CD4-positive, alpha-beta memory T cell (primary cell): ENCODE measurements around the gene ANKRD28. TPM values are rescaled to one million over a fixed set of nuclear protein-coding genes. Genes with fewer than 3 reads are reported as not detected.
"Not testable (repeated sequence)": the region's sequence is repeated elsewhere in the genome, so short reads cannot be mapped to it uniquely, and the experiment has no call there.

Source experiments
- CTCF ChIA-PET: fragments of 350-600 bp; sonication (Branson Sonifier 250); formaldehyde crosslinking; loops from one replicate; lab custom pipeline; 2021; ENCODE audit warnings: inconsistent platforms; ENCODE audit not compliant: partially characterized antibody; lab: Charles Lee
- POLR2A ChIA-PET: fragments of 350-600 bp; sonication (Branson Sonifier 250); formaldehyde crosslinking; loops from one replicate; lab custom pipeline; 2021; ENCODE audit not compliant: partially characterized antibody; lab: Charles Lee
- DNase-seq, 5 donors: peaks; one replicate each; pipeline versions ENCODE4 v3.0.0 to v3.0.0-alpha.2; 2020 to 2022; ENCODE audit warnings: mixed read lengths in 1 of 5
- H3K27ac ChIP-seq: one replicate; pipeline ENCODE4 v1.7.0; 2013; ENCODE audit warnings: low read depth, low read length
- H3K27me3 ChIP-seq: 2 replicates; pipeline ENCODE4 v1.7.0; 2013; ENCODE audit warnings: mild to moderate bottlenecking, low read length, moderate library complexity; ENCODE audit not compliant: insufficient read depth
- H3K36me3 ChIP-seq: 2 replicates; pipeline ENCODE4 v1.7.0; 2013; ENCODE audit warnings: mild to moderate bottlenecking, low read length, moderate library complexity; ENCODE audit not compliant: insufficient read depth
- H3K4me1 ChIP-seq: 2 replicates; pipeline ENCODE4 v1.7.0; 2013; ENCODE audit warnings: mild to moderate bottlenecking, low read length, moderate library complexity; ENCODE audit not compliant: insufficient read depth
- H3K4me3 ChIP-seq, 2 donors: one replicate each; pipeline ENCODE4 v1.7.0; 2013; ENCODE audit warnings: low read length in 2 of 2, mild to moderate bottlenecking in 1 of 2
- H3K9me3 ChIP-seq, 2 donors: one replicate each; pipeline ENCODE4 v1.7.0; 2013; ENCODE audit warnings: low read length in 2 of 2, control low read depth in 1 of 2; ENCODE audit not compliant: control insufficient read depth in 1 of 2
- H3K27ac Mint-ChIP-seq, 7 donors: one replicate each; pipeline ENCODE4 v1.8.0; 2020 to 2021; ENCODE audit warnings: mixed read lengths in 7 of 7, mild to moderate bottlenecking in 6 of 7, inconsistent platforms in 3 of 7, moderate library complexity in 3 of 7
- H3K27me3 Mint-ChIP-seq, 2 donors: one replicate each; pipeline ENCODE4 v1.8.0; 2020 to 2021; ENCODE audit warnings: mixed read lengths in 2 of 2
- H3K36me3 Mint-ChIP-seq, 2 donors: one replicate each; pipeline ENCODE4 v1.8.0; 2020 to 2021; ENCODE audit warnings: mixed read lengths in 2 of 2, inconsistent platforms in 1 of 2, mild to moderate bottlenecking in 1 of 2
- H3K4me1 Mint-ChIP-seq, 4 donors: one replicate each; pipeline ENCODE4 v1.8.0; 2020 to 2021; ENCODE audit warnings: mixed read lengths in 4 of 4, mild to moderate bottlenecking in 1 of 4
- H3K4me3 Mint-ChIP-seq, 8 donors: one replicate each; pipeline ENCODE4 v1.8.0; 2020 to 2021; ENCODE audit warnings: mixed read lengths in 8 of 8, mild to moderate bottlenecking in 7 of 8, moderate library complexity in 6 of 8, inconsistent platforms in 3 of 8
- H3K9me3 Mint-ChIP-seq, 8 donors: one replicate each; pipeline ENCODE4 v1.8.0; 2020 to 2021; ENCODE audit warnings: mixed read lengths in 8 of 8, mild to moderate bottlenecking in 5 of 8, inconsistent platforms in 3 of 8, moderate library complexity in 1 of 8
- intact Hi-C: fragments of 100-400 bp; cut with micrococcal nuclease; formaldehyde crosslinking; loops from one replicate; pipeline ENCODE4 v1.15.1; 2023
- polyA plus RNA-seq, 2 donors: library from polyadenylated mRNA; unstranded; fragments of 300-500 nt; fragmentation: Illumina TruSeq; gene quantifications; one replicate each; pipeline ENCODE4 v1.2.3, GENCODE V29; 2021
- total RNA-seq, 2 experiments: library from RNA; stranded (reverse); gene quantifications; one replicate each; pipeline ENCODE4 v1.2.3, GENCODE V29; 2021

The ANKRD28 gene
- total and polyA plus RNA-seq, 4 experiments from 2014 or later, result 8.5 to 42.0 (median 27.2) TPM

DNA sequence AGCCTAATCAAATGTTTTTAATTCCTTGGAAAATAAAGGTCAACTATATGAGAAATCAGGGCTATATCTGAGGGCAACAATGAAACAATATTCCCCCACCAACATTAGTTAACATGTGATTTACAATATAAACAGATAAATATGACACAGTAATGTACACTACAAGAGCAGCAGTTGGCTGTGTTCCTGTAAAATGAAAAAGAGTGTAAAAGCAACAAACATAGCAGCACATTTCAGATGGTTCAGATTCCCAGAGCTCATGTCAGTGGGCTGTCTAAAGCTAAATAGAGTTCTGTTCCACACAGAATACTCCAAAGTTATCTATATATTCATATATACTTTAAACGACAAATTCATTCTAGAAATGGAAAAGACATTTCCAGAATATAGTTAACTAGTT lies 42.6 kb downstream of the ANKRD28 start:
- H3K36me3 Mint-ChIP-seq, result peaks cover 34 to 35% of the 10 kb centered on the region in 2 donors
- H3K4me3 Mint-ChIP-seq, result no peak overlapping the region

DNA sequence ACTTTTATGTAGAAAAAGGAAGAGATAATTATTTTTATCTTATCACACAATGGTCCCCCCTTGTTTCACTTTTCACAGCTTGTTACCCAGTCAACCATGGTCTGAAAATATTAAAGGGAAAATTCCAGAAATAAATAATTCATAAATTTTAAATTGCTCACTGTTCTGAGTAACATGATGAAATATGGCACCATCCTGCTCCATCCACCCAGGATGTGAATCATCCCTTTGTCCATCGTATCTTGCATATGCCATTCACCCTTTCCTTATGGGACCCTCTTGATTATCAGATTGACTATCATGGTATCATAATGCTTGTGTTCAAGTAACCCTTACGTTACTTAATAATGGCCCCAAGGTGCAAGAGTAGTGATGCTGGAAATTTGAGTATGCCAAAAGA lies 43.7 kb downstream of the ANKRD28 start:
- POLR2A ChIA-PET, result no interaction called here
- H3K4me3 Mint-ChIP-seq, result no peak overlapping the region

More for the DNA sequence above, 42.6 kb downstream of the ANKRD28 start:
- Histone ChIP-seq H3K36me3 (no peaks in the 10 kb centered on the region), H3K27me3 (no peaks in the 10 kb centered on the region), H3K9me3 (no peaks in the 10 kb centered on the region), H3K4me3 (no peak overlapping the region), H3K27ac (no peak overlapping the region), H3K4me1 (no peaks in the 10 kb centered on the region)
- DNase-seq, result no peak
- no peaks in the 10 kb centered on the region for H3K27me3 Mint-ChIP-seq
- ChIA-PET POLR2A (no interaction called here), CTCF (no interaction called here)
- intact Hi-C loops, result no loop called here
- H3K27ac Mint-ChIP-seq, result no peak overlapping the region
- peaks cover 9 to 16% (median 10%) of the 10 kb centered on the region in 4 donors for H3K4me1 Mint-ChIP-seq
- no peaks in the 10 kb centered on the region for H3K9me3 Mint-ChIP-seq

DNA sequence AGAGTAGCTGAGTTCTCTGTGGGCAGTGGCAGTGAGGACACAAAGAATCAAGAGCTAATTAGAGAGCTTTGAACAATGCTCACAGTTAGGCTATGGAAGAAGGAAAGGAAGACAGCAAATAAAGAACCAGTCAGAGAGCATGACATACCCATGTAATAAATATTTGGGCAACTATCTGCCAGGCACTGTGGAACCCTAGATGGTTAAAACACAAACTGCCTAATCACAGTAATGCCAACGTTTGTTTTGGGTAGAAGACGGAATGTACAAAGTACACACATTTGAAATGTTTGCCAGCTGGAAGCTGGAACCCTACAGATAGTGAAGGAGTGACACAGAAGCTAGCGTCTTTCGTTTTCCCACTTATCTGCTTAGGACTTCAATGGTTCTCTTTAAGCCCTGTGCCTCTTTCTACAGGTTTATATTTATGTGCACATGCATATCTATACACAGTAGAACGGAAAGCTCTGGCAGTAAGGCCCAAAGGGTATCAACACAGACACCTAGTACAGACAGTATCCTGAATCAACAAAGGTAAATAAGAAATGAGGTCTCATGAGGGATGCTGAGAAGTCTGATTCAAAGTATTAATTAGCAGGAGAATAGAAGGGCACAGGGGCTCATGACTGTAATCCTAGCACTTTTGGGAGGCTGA lies 44.6 kb downstream of the ANKRD28 start:
- Histone ChIP-seq H3K27me3 (no peaks in the 10 kb centered on the region), H3K4me3 (no peak overlapping the region), H3K27ac (no peak overlapping the region), H3K36me3 (no peaks in the 10 kb centered on the region), H3K4me1 (no peaks in the 10 kb centered on the region), H3K9me3 (no peaks in the 10 kb centered on the region)
- Mint-ChIP-seq H3K4me1 (peaks cover 10 to 13% (median 11%) of the 10 kb centered on the region in 4 donors), H3K4me3 (no peak overlapping the region), H3K36me3 (peaks cover 38% of the 10 kb centered on the region in 2 donors), H3K27ac (peak overlapping the region in 1 of 7 donors; percentile 67), H3K9me3 (no peaks in the 10 kb centered on the region), H3K27me3 (no peaks in the 10 kb centered on the region)
- intact Hi-C loops, result no loop called here
- DNase-seq, result no peak
- POLR2A ChIA-PET, result interaction anchor here (0.5 kb wide), 1 partner anchor 9 kb away, joined by 3 read pairs; no protein-coding TSS in a partner anchor
- CTCF ChIA-PET, result interaction anchor here (1.2 kb wide), 1 partner anchor 12 kb away, joined by 3 read pairs; no protein-coding TSS in a partner anchor

More for the DNA sequence above, 43.7 kb downstream of the ANKRD28 start:
- Mint-ChIP-seq H3K36me3 (peaks cover 35 to 36% of the 10 kb centered on the region in 2 donors), H3K4me1 (peaks cover 5 to 11% (median 7%) of the 10 kb centered on the region in 4 donors), H3K27ac (peak overlapping the region in 1 of 7 donors; percentile 19), H3K9me3 (no peaks in the 10 kb centered on the region), H3K27me3 (no peaks in the 10 kb centered on the region)
- Histone ChIP-seq H3K27me3 (no peaks in the 10 kb centered on the region), H3K4me3 (no peak overlapping the region), H3K27ac (no peak overlapping the region), H3K4me1 (no peaks in the 10 kb centered on the region), H3K36me3 (no peaks in the 10 kb centered on the region), H3K9me3 (no peaks in the 10 kb centered on the region)
- CTCF ChIA-PET, result no interaction called here
- DNase-seq, result no peak
- intact Hi-C loops, result no loop called here

DNA sequence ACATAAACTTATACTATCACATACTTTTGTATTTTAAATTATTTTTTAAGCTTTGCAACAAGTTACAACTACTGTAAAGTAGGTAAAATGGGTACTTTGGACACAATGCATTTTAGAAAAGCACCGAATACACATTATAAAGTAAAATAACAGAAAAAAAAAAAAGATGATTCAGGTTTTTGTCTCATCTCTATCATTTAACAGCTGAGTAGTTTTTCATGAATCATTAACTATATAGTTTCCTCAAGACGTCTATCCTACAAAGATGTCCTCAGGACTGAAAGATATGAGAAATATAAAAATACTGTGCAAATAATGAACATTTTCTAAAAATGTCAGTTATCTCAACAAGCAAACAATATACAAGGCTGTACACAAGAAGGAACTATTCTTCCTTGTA lies 46.9 kb downstream of the ANKRD28 start:
- intact Hi-C loops, result no loop called here
- H3K36me3 Mint-ChIP-seq, result peaks cover 36 to 37% of the 10 kb centered on the region in 2 donors
- no peaks in the 10 kb centered on the region for H3K9me3 Mint-ChIP-seq
- Histone ChIP-seq H3K4me3 (no peak overlapping the region), H3K36me3 (no peaks in the 10 kb centered on the region), H3K27ac (no peak overlapping the region), H3K4me1 (peaks cover 21% of the 10 kb centered on the region), H3K9me3 (no peaks in the 10 kb centered on the region), H3K27me3 (no peaks in the 10 kb centered on the region)
- no peak for DNase-seq
- CTCF ChIA-PET, result interaction anchor here (1.0 to 1.3 kb wide), 2 partner anchors 18 to 62 kb away, joined by 3 read pairs; no protein-coding TSS in a partner anchor
- H3K27me3 Mint-ChIP-seq, result no peaks in the 10 kb centered on the region
- H3K4me3 Mint-ChIP-seq, result no peak overlapping the region
- H3K27ac Mint-ChIP-seq, result no peak overlapping the region
- POLR2A ChIA-PET, result interaction anchor here (0.6 kb wide), 1 partner anchor 343 kb away, joined by 3 read pairs; no protein-coding TSS in a partner anchor
- H3K4me1 Mint-ChIP-seq, result peaks cover 28 to 34% (median 31%) of the 10 kb centered on the region in 4 donors

DNA sequence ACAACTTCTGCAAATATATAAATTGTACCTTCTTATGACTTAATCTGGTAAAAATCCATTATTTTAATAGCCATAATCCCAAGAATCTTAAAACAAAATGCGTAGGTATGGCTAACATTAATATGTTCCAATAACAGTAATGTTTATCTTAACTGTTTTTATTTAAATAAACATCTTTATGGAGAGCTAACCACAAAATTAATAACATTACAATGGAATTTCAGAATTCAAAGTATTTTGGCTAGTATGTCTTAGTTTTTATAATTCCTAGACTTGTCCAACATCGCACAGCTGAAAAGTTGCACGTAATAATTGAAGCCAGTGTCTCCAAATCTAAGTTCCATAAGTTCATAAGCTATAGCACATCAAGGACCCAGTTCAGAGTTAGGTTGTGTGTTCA lies 47.6 kb downstream of the ANKRD28 start:
- Mint-ChIP-seq H3K27me3 (no peaks in the 10 kb centered on the region), H3K4me3 (no peak overlapping the region), H3K27ac (no peak overlapping the region), H3K9me3 (peaks cover 0 to 2% (median 0%) of the 10 kb centered on the region in 8 donors), H3K4me1 (peaks cover 34 to 41% (median 37%) of the 10 kb centered on the region in 4 donors), H3K36me3 (peaks cover 38 to 39% of the 10 kb centered on the region in 2 donors)
- Histone ChIP-seq H3K27ac (no peak overlapping the region), H3K36me3 (no peaks in the 10 kb centered on the region), H3K27me3 (no peaks in the 10 kb centered on the region), H3K4me1 (peaks cover 28% of the 10 kb centered on the region), H3K4me3 (no peak overlapping the region), H3K9me3 (no peaks in the 10 kb centered on the region)
- intact Hi-C loops, result no loop called here
- DNase-seq, result no peak
- ChIA-PET CTCF (interaction anchor here (1.0 to 1.3 kb wide), 2 partner anchors 18 to 62 kb away, joined by 3 read pairs; no protein-coding TSS in a partner anchor), POLR2A (no interaction called here)

DNA sequence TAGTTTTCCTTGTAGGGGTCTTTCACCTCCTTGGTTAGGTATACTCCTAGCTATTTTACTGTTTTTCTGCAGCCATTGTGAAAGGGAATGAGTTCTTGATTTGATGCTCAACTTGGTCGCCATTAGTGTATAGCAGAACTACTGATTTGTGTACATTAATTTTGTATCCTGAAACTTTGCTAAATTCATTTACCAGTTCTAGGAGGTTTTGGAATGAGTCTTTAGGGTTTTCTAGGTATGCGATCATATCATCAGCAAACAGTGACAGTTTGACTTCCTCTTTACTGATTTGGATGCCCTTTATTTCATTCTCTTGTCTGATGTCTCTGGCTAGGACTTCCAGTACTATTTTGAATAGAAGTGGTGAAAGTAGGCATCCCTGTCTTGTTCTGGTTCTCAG lies 51.9 kb downstream of the ANKRD28 start:
- H3K9me3 Mint-ChIP-seq, result peaks cover 0 to 23% (median 7%) of the 10 kb centered on the region in 8 donors
- intact Hi-C loops, POLR2A ChIA-PET, H3K27ac ChIP-seq, CTCF ChIA-PET, DNase-seq, H3K4me3 ChIP-seq, H3K9me3 ChIP-seq, H3K27me3 Mint-ChIP-seq, H3K27me3 ChIP-seq, H3K36me3 ChIP-seq: not testable (repeated sequence)
- H3K4me1 ChIP-seq, result peaks cover 29% of the 10 kb centered on the region
- H3K27ac Mint-ChIP-seq, result peak overlapping the region; percentile 49 to 93 (median 74)
- H3K4me3 Mint-ChIP-seq, result peak overlapping the region in 5 of 8 donors; percentile 1 to 52 (median 13)
- peaks cover 33 to 53% of the 10 kb centered on the region in 2 donors for H3K36me3 Mint-ChIP-seq
- peaks cover 37 to 49% (median 41%) of the 10 kb centered on the region in 4 donors for H3K4me1 Mint-ChIP-seq

DNA sequence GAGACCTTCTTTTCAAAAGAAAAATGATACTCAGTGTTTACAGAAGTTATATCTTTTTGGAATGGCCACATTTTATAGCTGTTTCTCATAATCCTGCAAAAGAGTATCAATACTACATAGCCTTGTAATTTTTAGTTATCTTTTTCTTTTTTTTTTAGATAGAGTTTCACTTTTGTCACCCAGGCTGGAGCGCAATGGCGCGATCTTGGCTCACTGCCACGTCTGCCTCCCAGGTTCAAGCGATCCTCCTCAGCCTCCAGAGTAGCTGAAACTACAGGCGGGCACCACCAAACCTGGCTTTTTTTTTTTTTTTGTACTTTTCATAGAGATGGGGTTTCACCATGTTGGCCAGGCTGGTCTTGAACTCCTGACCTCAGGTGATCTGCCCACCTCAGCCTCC lies 53.6 kb downstream of the ANKRD28 start:
- ChIA-PET CTCF (no interaction called here), POLR2A (interaction anchor here (0.6 kb wide), 1 partner anchor 9 kb away, joined by 3 read pairs; no protein-coding TSS in a partner anchor)
- intact Hi-C loops, result no loop called here
- Mint-ChIP-seq H3K4me1 (peaks cover 35 to 44% (median 39%) of the 10 kb centered on the region in 4 donors), H3K27ac (no peak overlapping the region), H3K4me3 (no peak overlapping the region), H3K36me3 (peaks cover 36 to 59% of the 10 kb centered on the region in 2 donors), H3K9me3 (peaks cover 0 to 38% (median 20%) of the 10 kb centered on the region in 8 donors), H3K27me3 (no peaks in the 10 kb centered on the region)
- H3K9me3 ChIP-seq, result no peaks in the 10 kb centered on the region
- peaks cover 29% of the 10 kb centered on the region for H3K4me1 ChIP-seq
- no peaks in the 10 kb centered on the region for H3K36me3 ChIP-seq
- no peaks in the 10 kb centered on the region for H3K27me3 ChIP-seq
- no peak overlapping the region for H3K4me3 ChIP-seq
- H3K27ac ChIP-seq, result no peak overlapping the region
- DNase-seq, result no peak
